ENCODE results near the gene FREY1.
A peak's percentile ranks its signal among the peaks of the same experiment; 100 is the strongest.

Gene FREY1

DNA sequence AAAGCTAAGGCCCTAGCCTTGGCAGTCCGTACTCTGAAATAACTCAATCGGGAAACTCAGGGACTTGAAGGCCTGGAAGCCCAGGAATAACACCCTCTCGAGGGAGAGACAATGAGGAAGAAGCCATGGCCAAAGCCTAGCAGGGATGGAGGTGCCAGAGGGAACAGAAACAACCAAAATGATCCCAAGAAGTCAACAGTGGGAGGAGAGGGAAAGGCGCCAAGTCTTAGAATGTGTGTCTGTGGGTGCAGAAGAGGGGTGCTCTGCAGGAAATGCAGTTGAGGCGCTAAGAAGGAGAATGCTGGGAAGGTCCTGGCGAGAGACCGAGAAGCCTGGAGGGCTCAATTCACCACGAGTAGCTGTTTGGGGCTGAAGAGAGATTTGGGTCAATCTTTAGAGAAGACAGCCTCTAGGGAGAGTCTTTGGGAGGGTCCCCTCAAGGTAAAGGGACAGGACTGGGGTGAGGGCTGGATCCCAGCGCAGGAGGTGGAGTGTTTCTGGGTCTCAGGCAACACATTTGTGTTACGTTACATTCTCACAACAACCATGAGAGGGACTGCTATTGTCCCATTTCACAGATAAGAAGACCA lies 22.4 kb downstream of the FREY1 start:
- H3K4me3 ChIP-seq (ENCODE audit: low read depth, low read length): no peak overlapping the region
- in situ Hi-C loops (cut with HindIII; ENCODE audit: low sequenced_read_pairs): no loop called here
- DNase-seq (ENCODE audit: low read depth, low spot score): no peak
- TF ChIP-seq, protein P1, sequence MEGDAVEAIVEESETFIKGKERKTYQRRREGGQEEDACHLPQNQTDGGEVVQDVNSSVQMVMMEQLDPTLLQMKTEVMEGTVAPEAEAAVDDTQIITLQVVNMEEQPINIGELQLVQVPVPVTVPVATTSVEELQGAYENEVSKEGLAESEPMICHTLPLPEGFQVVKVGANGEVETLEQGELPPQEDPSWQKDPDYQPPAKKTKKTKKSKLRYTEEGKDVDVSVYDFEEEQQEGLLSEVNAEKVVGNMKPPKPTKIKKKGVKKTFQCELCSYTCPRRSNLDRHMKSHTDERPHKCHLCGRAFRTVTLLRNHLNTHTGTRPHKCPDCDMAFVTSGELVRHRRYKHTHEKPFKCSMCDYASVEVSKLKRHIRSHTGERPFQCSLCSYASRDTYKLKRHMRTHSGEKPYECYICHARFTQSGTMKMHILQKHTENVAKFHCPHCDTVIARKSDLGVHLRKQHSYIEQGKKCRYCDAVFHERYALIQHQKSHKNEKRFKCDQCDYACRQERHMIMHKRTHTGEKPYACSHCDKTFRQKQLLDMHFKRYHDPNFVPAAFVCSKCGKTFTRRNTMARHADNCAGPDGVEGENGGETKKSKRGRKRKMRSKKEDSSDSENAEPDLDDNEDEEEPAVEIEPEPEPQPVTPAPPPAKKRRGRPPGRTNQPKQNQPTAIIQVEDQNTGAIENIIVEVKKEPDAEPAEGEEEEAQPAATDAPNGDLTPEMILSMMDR (IDR thresholded peaks at IDR 0.05; ENCODE audit: low read depth, low read length): no peak

DNA sequence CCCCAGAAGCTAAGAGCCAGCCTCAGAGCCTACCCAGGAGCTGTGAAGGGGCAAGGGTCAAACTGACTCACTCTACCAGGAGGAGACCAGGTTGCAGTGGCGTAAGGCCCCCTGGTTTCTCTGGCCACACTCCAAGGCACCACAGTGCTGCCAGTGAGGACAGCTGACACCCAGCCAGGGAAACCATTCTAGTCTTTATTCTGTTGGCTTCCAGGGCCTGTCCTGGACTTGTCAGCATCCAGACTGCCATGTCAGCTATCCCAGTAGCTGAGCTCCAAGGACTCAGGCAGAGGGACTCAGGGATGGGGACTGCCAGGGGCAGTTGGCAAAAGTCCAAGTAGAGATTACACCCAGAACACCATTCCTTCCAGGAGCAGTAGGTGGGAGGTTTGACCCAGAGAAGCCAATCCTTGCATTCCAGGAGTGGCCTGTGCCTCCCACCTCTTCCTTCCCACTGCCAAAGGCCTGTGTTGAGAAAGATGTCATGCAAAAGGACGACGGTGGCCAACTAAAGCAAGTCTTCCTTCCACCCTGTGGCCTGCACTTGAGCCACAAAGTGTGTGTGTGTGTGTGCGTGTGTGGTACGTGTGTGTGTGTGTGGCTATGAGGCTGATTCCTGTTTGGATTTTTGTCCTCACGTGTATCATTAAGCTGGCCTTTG lies 25.2 kb downstream of the FREY1 start:
- in situ Hi-C loops (cut with HindIII; ENCODE audit: low sequenced_read_pairs): no loop called here
- TF ChIP-seq, protein P1 (IDR thresholded peaks at IDR 0.05; ENCODE audit: low read depth, low read length): no peak
- H3K4me3 ChIP-seq (ENCODE audit: low read depth, low read length): no peak overlapping the region
- DNase-seq (ENCODE audit: low read depth, low spot score): no peak

DNA sequence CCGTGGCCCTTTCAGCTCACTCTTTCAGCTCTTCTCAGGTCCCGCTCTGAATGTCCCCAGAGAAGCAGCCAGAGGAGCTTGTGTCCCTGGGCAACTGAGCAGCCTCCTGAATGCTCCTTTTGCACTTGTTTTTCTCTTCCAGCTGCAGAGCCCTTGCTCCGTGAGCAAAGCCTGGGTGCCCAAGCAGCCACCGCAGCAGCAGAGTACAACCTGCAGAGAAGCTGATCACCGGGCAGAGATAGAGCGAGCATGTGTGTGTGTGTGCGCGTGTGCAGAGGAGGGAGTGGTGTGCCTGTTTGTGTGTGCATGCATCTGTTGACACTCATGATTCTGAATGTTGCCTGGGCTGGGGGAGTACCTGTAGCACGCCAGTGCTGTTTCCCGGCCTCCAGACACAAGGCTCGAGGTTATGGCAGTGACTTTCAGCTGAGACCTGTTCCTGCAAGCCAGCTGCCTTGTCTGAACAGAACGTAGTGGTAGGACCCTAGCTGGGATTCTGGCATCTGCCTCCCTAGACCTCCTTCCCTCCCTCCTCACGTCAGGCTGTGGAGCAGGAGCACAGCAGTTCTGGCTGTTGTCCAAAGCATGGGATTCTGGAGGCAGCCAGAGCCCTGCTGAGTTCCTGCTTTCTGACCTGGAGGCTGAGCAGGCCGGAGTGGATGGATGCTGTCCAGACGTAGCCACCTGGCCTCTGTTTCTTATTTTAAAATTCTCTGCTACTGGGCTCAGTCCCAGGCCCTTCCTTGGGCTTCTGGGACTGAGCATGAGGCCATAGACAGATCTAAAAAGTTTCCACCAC lies 26.1 kb downstream of the FREY1 start:
- TF ChIP-seq, protein P1 (IDR thresholded peaks at IDR 0.05; ENCODE audit: low read depth, low read length): no peak
- no peak overlapping the region for H3K4me3 ChIP-seq (ENCODE audit: low read depth, low read length)
- peak; percentile 59 for DNase-seq (ENCODE audit: low read depth, low spot score)
- in situ Hi-C loops (cut with HindIII; ENCODE audit: low sequenced_read_pairs): no loop called here

DNA sequence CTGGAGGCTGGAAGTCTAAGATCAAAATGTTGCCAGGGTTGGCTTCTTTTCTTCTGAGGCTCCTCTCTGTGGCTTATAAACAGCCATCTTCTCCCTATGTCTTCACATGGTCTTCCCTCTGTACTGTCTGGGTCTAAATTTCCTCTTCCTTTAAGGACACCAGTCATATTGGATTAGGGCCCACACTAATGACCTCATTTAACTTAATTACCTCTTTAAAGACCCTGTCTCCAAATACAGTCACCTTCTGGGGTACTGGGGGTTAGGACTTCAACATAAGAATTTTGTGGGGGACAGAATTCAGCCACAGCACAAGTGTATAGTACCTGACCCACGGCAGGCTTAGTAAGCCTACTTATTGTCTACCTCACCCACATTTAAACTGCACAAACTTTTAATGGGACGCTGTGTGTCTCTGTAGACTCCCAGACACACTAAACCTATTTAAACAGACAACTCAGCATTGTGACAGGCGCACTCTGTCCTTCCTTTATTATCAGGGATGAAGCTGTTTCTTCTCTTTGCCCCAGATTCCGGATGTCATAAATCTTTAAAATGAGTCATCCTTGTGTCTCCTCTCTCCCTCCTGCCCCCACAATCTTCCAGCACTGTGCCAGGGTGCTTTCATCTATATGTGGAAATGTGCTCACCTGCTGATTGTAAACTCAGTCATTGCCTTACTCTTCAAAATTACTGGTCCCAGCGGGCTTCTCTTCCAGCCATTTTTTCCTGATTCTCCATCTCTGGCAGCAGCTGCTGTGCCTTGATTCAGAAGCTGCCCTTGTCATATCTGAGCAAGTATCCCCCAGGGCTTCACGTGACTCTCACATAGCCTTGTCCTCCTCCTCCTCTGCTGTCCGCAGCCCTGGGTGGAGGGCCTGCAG lies 27.0 kb downstream of the FREY1 start:
- TF ChIP-seq, protein P1 (IDR thresholded peaks at IDR 0.05; ENCODE audit: low read depth, low read length): no peak
- H3K4me3 ChIP-seq (ENCODE audit: low read depth, low read length): no peak overlapping the region
- DNase-seq (ENCODE audit: low read depth, low spot score): no peak
- in situ Hi-C loops (cut with HindIII; ENCODE audit: low sequenced_read_pairs): no loop called here

DNA sequence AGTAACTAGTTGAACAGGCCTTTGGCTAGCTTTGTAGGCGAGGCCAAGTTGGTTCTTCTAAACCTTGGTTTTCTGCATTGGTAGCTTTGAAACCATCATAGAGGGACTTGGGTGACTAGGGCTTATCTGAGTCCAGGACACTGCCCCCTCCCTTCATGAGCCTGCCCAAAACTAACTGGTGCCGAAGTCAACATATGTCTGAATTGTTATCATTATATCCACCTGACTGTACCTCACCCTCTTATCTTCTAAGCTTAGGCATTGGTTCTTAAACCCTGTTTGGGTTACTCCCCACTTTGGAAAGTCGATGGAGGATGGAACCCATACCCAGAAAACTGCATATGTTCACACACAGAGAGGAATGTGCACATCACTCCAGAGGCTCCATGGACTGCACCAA lies 29.2 kb downstream of the FREY1 start:
- no peak overlapping the region for H3K4me3 ChIP-seq (ENCODE audit: low read depth, low read length)
- DNase-seq (ENCODE audit: low read depth, low spot score): no peak
- in situ Hi-C loops (cut with HindIII; ENCODE audit: low sequenced_read_pairs): no loop called here
- TF ChIP-seq, protein P1 (IDR thresholded peaks at IDR 0.05; ENCODE audit: low read depth, low read length): no peak

DNA sequence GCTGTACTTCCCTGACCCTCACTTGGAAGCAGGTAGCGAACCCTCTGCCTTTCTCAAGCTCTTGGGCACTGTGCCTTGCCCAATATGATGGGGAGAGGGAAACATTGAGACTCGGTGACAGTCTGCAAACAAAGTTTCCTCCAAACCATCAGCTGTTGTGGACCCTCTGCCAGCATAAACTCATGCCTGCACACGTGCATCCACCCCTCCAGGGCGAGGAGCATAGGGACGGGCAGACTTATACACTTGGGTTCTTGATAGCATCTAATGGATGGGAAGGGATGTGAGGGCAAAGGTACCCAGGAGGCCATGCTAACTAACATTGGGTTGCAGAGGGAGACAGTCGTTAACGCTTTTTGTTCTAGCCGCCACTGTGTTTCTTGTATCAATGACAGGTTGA lies 29.9 kb downstream of the FREY1 start:
- no peak overlapping the region for H3K4me3 ChIP-seq (ENCODE audit: low read depth, low read length)
- no peak for DNase-seq (ENCODE audit: low read depth, low spot score)
- TF ChIP-seq, protein P1 (IDR thresholded peaks at IDR 0.05; ENCODE audit: low read depth, low read length): no peak
- in situ Hi-C loops (cut with HindIII; ENCODE audit: low sequenced_read_pairs): no loop called here

Measured in astrocyte of the spinal cord (primary cell).